Dendritic cell treated with granulocyte-macrophage colony-stimulating factor and Interleukin-4, amounts not matched to agents 40 ng/mL and 50 ng/mL, for 4 days (primary cell): Measurements from ENCODE around the gene MCF2L.

Experiments
- H3K27ac Mint-ChIP-seq: one replicate; pipeline ENCODE4 v1.8.0; 2022; ENCODE audit warnings: mild to moderate bottlenecking, mixed read lengths
- H3K27me3 Mint-ChIP-seq: one replicate; pipeline ENCODE4 v1.8.0; 2022; ENCODE audit warnings: mild to moderate bottlenecking, mixed read lengths
- H3K36me3 Mint-ChIP-seq: one replicate; pipeline ENCODE4 v1.8.0; 2022; ENCODE audit warnings: low read depth, mixed read lengths
- H3K4me1 Mint-ChIP-seq: one replicate; pipeline ENCODE4 v1.8.0; 2022; ENCODE audit warnings: low read depth, mixed read lengths
- H3K4me3 Mint-ChIP-seq: one replicate; pipeline ENCODE4 v1.8.0; 2022; ENCODE audit warnings: mild to moderate bottlenecking, moderate library complexity, mixed read lengths
- H3K9me3 Mint-ChIP-seq: one replicate; pipeline ENCODE4 v1.8.0; 2022; ENCODE audit warnings: mixed read lengths
- intact Hi-C: fragments of 100-400 bp; cut with micrococcal nuclease; formaldehyde crosslinking; loops from one replicate; pipeline ENCODE4 v1.15.0; 2022

MCF2L gene

GRCh38 chr13:112965573-112966115, 3.4 kb upstream of the MCF2L start:
- Mint-ChIP-seq H3K27me3 (peaks cover 46% of the 10 kb centered on the region), H3K36me3 (no peaks in the 10 kb centered on the region), H3K4me3 (no peak overlapping the region), H3K4me1 (no peaks in the 10 kb centered on the region), H3K9me3 (no peaks in the 10 kb centered on the region), H3K27ac (no peak overlapping the region)
- intact Hi-C loops, result no loop called here

DNA sequence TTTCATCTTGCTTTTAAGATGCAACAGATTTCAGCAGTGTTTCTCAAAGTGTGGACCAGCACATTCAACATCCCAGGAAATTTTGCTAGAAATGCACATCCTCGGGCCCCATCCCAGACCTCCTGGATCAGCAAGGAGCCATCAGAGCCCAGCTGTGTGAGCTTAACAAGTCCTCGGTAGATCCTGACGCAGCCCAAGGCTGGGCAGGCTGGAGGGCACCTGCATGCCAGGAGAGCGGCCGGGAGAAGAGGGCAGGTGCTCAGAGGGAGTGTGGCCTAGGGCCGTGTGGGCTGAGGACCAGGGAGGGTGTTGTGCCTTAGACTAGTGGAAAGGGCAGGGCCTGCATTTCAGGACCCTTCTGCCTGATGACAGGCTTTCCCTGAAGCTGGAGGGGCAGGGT, 2.2 kb upstream of the MCF2L start:
- intact Hi-C loops, result no loop called here
- Mint-ChIP-seq H3K27ac (no peak overlapping the region), H3K4me1 (no peaks in the 10 kb centered on the region), H3K9me3 (peaks cover under 1% of the 10 kb centered on the region), H3K27me3 (peaks cover 57% of the 10 kb centered on the region), H3K36me3 (no peaks in the 10 kb centered on the region), H3K4me3 (no peak overlapping the region)

DNA sequence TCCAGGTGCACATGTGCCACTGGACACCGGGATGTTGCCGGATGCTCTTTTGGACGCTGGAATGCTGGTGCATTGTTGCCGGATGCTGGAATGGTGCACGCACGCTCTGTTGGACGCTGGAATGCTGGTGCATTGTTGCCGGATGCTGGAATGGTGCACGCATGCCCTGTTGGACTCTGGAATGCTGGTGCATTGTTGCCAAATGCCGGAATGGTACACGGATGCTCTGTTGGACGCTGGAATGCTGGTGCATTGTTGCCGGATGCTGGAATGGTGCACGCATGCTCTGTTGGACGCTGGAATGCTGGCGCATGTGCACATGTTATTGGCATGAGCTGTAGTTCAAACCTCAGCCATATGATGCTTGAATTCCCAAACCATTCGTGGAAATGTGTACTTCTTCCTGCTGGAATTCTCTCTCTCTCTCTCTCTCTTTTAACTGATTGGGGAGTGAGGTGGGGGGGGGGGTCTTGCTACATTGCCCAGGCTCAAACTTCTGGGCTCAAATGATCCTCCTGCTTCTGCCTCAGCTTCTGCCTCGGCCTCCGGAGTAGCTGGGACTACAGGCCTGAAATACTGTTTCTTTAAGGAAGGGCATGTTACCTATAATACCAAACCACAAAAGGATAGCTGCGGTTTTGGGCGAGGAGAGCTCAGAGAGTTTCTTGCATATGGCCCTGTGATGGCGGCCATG, 1.2 kb upstream of the MCF2L start:
- Mint-ChIP-seq H3K27ac (no peak overlapping the region), H3K27me3 (peaks cover 61% of the 10 kb centered on the region), H3K9me3 (peaks cover 10% of the 10 kb centered on the region), H3K4me1 (no peaks in the 10 kb centered on the region), H3K36me3 (no peaks in the 10 kb centered on the region), H3K4me3 (no peak overlapping the region)
- intact Hi-C loops, result no loop called here

- Mint-ChIP-seq H3K4me3 (no peak overlapping the region), H3K27ac (no peak overlapping the region), H3K27me3 (peaks cover 61% of the 10 kb centered on the region), H3K4me1 (no peaks in the 10 kb centered on the region), H3K36me3 (no peaks in the 10 kb centered on the region), H3K9me3 (peaks cover 10% of the 10 kb centered on the region)
- intact Hi-C loops, result no loop called here
Measured at GRCh38 chr13:112968380-112968909, 569 bp upstream of the MCF2L start.

- intact Hi-C loops, result no loop called here
- Mint-ChIP-seq H3K27ac (no peak overlapping the region), H3K36me3 (no peaks in the 10 kb centered on the region), H3K27me3 (peaks cover 63% of the 10 kb centered on the region), H3K9me3 (peaks cover 10% of the 10 kb centered on the region), H3K4me1 (no peaks in the 10 kb centered on the region), H3K4me3 (no peak overlapping the region)
Measured at GRCh38 chr13:112969692-112970338, 801 bp downstream of the MCF2L start.

DNA sequence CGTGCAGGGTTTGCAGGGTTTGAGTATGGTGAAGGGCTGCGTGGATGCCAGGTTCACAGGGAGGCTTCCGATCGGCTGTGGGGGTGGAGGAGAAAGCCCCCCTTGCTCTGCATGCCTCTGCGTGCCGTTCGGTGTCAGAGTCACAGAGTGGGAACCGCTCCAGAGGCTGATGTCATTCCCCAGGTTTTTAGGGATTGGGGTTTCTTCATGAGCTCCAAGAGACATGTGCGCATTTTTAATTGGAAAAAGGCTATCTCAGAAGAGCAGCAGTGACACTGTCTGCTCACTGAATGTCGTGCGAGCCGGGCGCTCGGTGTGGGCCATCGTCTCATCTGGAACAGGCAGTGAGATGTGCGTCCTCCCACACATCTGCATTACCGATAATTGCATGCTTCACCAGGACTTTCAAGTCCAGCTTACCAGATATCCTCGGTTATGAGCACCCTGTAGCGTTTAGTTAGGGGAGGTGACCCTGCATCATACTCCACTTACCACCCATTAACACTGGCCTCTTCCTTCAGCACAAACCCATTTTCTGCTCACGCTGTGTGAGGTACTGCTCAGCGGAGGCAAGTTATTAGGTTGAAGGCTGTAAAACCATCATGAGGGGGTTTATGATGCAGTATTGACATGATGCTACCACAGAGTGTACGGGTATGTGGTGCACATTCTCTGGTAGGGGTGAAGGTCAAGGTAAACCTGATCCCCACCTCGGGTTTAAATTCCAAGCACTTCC, 1.7 kb downstream of the MCF2L start:
- Mint-ChIP-seq H3K27ac (no peak overlapping the region), H3K4me1 (no peaks in the 10 kb centered on the region), H3K9me3 (peaks cover 10% of the 10 kb centered on the region), H3K4me3 (no peak overlapping the region), H3K36me3 (no peaks in the 10 kb centered on the region), H3K27me3 (peaks cover 62% of the 10 kb centered on the region)
- intact Hi-C loops, result no loop called here

DNA sequence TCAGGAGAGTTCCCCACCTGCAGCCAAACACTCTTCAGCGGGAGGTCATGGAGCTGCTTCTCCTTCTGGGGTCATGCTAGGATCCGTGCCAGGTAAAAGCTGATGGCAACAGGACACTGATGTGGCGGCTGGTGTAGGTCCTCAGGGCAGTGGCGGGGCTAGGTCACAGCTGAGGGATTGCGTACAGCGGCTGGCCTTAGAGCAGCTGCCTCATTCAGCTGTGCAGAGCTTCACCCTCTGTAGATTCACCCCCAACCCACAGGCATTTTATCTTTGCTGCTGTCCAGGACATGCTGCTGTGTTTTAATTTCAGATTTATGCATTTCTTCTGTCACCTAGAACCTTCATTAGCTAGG, 2.3 kb downstream of the MCF2L start:
- Mint-ChIP-seq H3K9me3 (peaks cover 10% of the 10 kb centered on the region), H3K4me1 (no peaks in the 10 kb centered on the region), H3K36me3 (no peaks in the 10 kb centered on the region), H3K27me3 (peaks cover 58% of the 10 kb centered on the region), H3K27ac (no peak overlapping the region), H3K4me3 (no peak overlapping the region)
- intact Hi-C loops, result no loop called here

DNA sequence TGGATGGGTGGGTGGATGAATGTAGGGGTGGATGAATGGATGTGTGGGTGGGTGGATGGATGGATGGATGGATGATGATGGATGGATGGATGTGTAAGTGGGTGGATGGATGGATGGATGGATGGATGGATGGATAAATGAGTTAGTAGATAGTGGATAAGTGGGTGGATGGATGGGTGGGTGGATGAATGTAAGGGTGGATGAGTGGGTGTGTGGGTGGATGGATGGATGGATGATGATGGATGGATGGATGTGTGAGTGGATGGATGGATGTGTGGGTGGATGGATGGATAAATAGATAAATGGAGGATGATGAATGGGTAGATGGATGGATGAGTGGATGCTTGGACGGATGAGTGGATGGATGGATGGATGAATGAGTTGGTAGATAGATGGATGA, 3.2 kb downstream of the MCF2L start:
- H3K9me3 Mint-ChIP-seq, result peaks cover 10% of the 10 kb centered on the region
- no peaks in the 10 kb centered on the region for H3K4me1 Mint-ChIP-seq
- no peak overlapping the region for H3K27ac Mint-ChIP-seq
- H3K36me3 Mint-ChIP-seq, result no peaks in the 10 kb centered on the region
- intact Hi-C loops, result no loop called here
- peaks cover 54% of the 10 kb centered on the region for H3K27me3 Mint-ChIP-seq
- no peak overlapping the region for H3K4me3 Mint-ChIP-seq

DNA sequence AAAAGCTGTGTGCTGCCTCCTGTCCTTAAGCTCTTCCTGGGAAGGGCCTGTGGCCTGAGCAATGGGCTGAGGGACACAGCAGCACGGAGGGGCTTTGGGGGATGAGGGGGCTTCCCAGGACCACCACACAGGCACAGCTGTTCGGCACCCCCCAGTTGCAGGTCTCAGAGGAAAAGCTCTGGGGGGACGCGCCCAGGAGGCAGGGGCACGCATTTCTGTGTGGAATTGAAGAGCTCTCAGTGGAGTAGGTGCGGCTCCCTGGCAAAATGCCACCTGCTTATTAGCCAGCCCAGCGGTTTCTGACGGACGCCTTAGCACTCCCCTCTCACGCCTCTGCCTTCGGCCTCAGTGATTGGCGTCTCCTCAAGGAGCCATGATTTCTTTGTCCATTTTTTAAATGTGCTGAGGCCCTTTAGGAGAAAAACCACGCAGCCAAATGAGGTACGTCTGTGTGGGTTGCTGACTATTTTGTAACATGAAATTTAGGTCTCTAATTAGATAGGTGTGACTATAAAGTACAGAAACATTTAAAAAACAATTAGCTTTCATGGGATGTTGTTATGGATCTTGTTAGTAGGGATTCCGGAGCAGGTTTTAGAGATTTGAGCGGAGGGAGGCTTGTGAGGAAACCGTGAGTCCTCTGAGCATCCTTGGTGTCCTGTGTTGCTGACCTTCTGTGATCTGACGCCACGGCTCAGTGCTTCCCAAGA, 4.0 kb downstream of the MCF2L start:
- Mint-ChIP-seq H3K4me1 (no peaks in the 10 kb centered on the region), H3K4me3 (no peak overlapping the region), H3K27ac (no peak overlapping the region), H3K36me3 (no peaks in the 10 kb centered on the region), H3K9me3 (peaks cover 10% of the 10 kb centered on the region), H3K27me3 (peaks cover 48% of the 10 kb centered on the region)
- intact Hi-C loops, result no loop called here

- H3K9me3 Mint-ChIP-seq, result peaks cover 10% of the 10 kb centered on the region
- H3K4me1 Mint-ChIP-seq, result no peaks in the 10 kb centered on the region
- no peak overlapping the region for H3K4me3 Mint-ChIP-seq
- intact Hi-C loops, result no loop called here
- H3K36me3 Mint-ChIP-seq, result no peaks in the 10 kb centered on the region
- no peak overlapping the region for H3K27ac Mint-ChIP-seq
- peaks cover 43% of the 10 kb centered on the region for H3K27me3 Mint-ChIP-seq
Measured at GRCh38 chr13:112973577-112973951, 4.5 kb downstream of the MCF2L start.

GRCh38 chr13:112974125-112974524, 5.1 kb downstream of the MCF2L start:
- intact Hi-C loops, result no loop called here

GRCh38 chr13:112974671-112975070, 5.7 kb downstream of the MCF2L start:
- Mint-ChIP-seq H3K36me3 (no peaks in the 10 kb centered on the region), H3K4me3 (no peak overlapping the region), H3K9me3 (peaks cover 10% of the 10 kb centered on the region), H3K4me1 (peaks cover 9% of the 10 kb centered on the region), H3K27ac (no peak overlapping the region), H3K27me3 (peaks cover 43% of the 10 kb centered on the region)
- intact Hi-C loops, result no loop called here

More at GRCh38 chr13:112974125-112974524, 5.1 kb downstream of the MCF2L start:
- Mint-ChIP-seq H3K36me3 (no peaks in the 10 kb centered on the region), H3K27ac (no peak overlapping the region), H3K27me3 (peaks cover 44% of the 10 kb centered on the region), H3K9me3 (peaks cover 10% of the 10 kb centered on the region), H3K4me1 (peaks cover 5% of the 10 kb centered on the region), H3K4me3 (no peak overlapping the region)

GRCh38 chr13:112975401-112975939, 6.5 kb downstream of the MCF2L start:
- Mint-ChIP-seq H3K4me3 (no peak overlapping the region), H3K27ac (no peak overlapping the region), H3K27me3 (peaks cover 43% of the 10 kb centered on the region), H3K36me3 (no peaks in the 10 kb centered on the region), H3K9me3 (peaks cover 10% of the 10 kb centered on the region), H3K4me1 (peaks cover 16% of the 10 kb centered on the region)
- intact Hi-C loops, result no loop called here
